GM06990 (cell line): ENCODE data around the gene CERT1.
"Not testable (repeated sequence)": the region's sequence is repeated elsewhere in the genome, so short reads cannot be mapped to it uniquely, and the experiment has no call there.

Experiments used
- DNase-seq: peaks from one replicate; pipeline ENCODE4 v3.0.0-alpha.2; 2011; ENCODE audit not compliant: insufficient read length; ENCODE audit errors: extremely low read depth
- H3K27me3 ChIP-seq: replicated peaks from 2 replicates; pipeline ENCODE4 v1.6.0; 2011; ENCODE audit warnings: low read length; ENCODE audit not compliant: control insufficient read depth, insufficient read depth
- H3K36me3 ChIP-seq: 2 replicates; pipeline ENCODE4 v1.5.1; 2011; ENCODE audit warnings: low read length; ENCODE audit not compliant: control insufficient read depth, insufficient read depth
- H3K4me3 ChIP-seq: replicated peaks from 2 replicates; pipeline ENCODE4 v1.5.1; 2011; ENCODE audit warnings: low read depth, mild to moderate bottlenecking, control low read depth, low read length
- TF ChIP-seq, protein P1 (sequence below): IDR thresholded peaks from 2 replicates; pipeline ENCODE4 v1.5.1; 2011; ENCODE audit warnings: low read length, control low read depth, mild to moderate bottlenecking, inconsistent platforms; ENCODE audit not compliant: insufficient read depth, poor library complexity, severe bottlenecking

Gene CERT1

DNA sequence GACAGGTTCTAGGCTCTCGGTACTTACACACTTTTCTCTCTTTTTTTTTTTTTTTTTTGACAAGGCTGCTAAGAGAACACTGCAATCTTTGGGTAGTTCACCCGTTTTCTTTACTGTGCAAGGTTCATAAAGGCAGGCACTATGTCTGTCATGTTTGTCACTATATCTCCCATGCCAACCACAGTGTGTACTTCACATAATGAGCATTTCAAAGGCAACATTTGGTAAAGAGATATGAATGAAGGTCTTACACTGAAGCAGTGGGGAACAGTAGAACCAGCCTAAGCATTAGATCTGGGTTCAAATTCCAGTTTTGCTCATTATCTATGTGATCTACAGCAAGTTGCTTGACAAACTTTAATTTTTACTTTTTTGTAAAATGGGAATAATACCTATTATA, 175.9 kb downstream of the CERT1 start:
- Histone ChIP-seq H3K27me3 (no peaks in the 10 kb centered on the region), H3K36me3 (no peaks in the 10 kb centered on the region), H3K4me3 (no peak overlapping the region)
- TF ChIP-seq, protein P1, sequence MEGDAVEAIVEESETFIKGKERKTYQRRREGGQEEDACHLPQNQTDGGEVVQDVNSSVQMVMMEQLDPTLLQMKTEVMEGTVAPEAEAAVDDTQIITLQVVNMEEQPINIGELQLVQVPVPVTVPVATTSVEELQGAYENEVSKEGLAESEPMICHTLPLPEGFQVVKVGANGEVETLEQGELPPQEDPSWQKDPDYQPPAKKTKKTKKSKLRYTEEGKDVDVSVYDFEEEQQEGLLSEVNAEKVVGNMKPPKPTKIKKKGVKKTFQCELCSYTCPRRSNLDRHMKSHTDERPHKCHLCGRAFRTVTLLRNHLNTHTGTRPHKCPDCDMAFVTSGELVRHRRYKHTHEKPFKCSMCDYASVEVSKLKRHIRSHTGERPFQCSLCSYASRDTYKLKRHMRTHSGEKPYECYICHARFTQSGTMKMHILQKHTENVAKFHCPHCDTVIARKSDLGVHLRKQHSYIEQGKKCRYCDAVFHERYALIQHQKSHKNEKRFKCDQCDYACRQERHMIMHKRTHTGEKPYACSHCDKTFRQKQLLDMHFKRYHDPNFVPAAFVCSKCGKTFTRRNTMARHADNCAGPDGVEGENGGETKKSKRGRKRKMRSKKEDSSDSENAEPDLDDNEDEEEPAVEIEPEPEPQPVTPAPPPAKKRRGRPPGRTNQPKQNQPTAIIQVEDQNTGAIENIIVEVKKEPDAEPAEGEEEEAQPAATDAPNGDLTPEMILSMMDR, result no peak
- no peak for DNase-seq

DNA sequence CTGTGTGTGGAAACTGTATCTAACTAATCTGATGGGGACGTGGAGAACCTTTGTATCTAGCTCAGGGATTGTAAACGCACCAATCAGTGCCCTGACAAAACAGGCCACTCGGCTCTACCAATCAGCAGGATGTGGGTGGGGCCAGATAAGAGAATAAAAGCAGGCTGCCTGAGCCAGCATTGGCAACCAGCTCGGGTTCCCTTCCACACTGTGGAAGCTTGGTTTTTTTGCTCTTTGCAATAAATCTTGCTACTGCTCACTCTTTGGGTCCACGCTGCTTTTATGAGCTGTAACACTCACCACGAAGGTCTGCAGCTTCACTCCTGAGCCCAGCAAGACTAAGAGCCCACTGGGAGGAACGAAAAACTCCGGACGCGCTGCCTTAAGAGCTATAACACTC, 177.0 kb downstream of the CERT1 start:
- H3K4me3 ChIP-seq, DNase-seq: not testable (repeated sequence)

DNA sequence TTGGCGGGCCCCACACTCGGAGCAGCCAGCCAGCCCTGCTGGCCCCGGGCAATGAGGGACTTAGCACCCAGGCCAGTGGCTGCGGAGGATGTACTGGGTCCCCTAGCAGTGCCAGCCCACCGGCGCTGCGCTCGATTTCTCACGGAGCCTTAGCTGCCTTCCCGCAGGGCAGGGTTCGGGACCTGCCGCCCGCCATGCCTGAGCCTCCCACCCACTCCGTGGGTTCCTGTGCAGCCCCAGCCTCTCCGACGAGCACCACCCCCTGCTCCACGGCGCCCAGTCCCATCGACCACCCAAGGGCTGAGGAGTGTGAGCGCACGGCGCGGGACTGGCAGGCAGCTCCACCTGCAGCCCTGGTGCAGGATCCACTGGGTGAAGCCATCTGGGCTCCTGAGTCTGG, 177.7 kb downstream of the CERT1 start:
- H3K36me3 ChIP-seq, H3K27me3 ChIP-seq, H3K4me3 ChIP-seq, DNase-seq: not testable (repeated sequence)

More for the DNA sequence above, 177.0 kb downstream of the CERT1 start:
- not testable (repeated sequence) for H3K36me3 ChIP-seq, H3K27me3 ChIP-seq

DNA sequence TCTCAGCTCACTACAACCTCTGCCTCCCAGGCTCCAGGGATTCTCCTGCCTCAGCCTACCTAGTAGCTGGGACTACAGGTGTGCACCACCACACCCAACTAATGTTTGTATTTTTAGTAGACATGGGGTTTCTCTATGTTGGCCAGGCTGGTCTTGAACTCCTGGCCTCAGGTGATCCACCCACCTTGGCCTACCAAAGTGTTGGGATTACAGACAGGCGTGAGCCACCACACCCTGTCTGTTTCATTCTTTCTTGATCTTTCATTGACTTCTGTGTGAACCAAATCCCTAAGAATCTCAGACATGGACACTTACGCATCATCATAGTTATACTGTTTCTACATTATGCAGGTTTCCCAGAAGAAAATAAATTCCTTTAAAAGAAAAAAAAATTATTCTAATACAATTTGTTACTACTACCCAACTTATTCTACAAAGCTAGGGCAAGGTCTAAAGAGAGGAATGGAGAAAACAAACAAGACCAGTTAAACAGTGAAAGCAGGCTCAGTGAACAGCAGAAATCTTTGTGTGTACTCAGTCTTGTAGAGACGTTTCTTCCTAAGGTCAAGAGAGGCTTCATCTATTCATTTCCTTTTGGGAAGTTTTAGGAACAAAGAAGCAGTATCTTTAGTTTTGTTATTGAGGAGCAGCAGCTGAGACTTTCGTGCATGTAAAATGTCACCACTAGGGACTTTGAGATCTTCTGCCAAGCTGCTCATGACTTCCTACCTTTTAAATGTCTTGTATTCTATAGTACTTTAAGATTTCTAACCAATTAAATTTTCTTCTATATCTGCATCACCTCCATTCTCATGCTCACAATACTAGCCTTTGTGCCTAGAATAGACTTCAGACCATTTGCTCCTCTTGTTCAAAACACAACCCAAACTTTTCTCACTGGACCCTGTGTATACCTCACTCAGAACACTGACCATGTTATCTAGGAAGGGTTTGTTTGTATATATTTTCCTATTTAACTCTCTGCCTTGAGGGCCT, 180.0 kb downstream of the CERT1 start:
- TF ChIP-seq, protein P1, result peak; percentile 17
- H3K4me3 ChIP-seq, result no peak overlapping the region
- no peaks in the 10 kb centered on the region for H3K36me3 ChIP-seq
- H3K27me3 ChIP-seq, result no peaks in the 10 kb centered on the region
- no peak for DNase-seq

DNA sequence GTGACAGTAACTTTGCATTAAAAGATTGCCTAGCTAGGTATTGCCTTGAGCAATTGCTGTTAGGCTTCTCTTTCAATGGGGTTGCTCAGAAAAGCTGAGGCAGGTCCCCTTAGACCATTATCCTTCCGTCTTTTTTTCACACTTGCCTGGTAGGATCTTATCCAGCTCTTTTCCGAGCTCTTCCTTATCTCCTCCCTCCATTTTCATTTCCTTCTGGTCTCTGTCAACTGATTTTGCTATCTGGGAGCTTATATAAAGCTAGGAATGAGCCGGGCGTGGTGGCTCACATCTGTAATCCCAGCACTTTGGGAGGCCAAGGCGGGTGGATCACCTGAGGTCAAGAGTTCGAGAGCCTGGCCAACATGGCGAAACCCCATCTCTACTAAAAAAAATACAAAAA, 181.0 kb downstream of the CERT1 start:
- DNase-seq, result no peak
- H3K36me3 ChIP-seq, result no peaks in the 10 kb centered on the region
- H3K4me3 ChIP-seq, result no peak overlapping the region
- H3K27me3 ChIP-seq, result no peaks in the 10 kb centered on the region
- TF ChIP-seq, protein P1, result no peak
